Measurements from ENCODE around the gene KRT32.

DNA sequence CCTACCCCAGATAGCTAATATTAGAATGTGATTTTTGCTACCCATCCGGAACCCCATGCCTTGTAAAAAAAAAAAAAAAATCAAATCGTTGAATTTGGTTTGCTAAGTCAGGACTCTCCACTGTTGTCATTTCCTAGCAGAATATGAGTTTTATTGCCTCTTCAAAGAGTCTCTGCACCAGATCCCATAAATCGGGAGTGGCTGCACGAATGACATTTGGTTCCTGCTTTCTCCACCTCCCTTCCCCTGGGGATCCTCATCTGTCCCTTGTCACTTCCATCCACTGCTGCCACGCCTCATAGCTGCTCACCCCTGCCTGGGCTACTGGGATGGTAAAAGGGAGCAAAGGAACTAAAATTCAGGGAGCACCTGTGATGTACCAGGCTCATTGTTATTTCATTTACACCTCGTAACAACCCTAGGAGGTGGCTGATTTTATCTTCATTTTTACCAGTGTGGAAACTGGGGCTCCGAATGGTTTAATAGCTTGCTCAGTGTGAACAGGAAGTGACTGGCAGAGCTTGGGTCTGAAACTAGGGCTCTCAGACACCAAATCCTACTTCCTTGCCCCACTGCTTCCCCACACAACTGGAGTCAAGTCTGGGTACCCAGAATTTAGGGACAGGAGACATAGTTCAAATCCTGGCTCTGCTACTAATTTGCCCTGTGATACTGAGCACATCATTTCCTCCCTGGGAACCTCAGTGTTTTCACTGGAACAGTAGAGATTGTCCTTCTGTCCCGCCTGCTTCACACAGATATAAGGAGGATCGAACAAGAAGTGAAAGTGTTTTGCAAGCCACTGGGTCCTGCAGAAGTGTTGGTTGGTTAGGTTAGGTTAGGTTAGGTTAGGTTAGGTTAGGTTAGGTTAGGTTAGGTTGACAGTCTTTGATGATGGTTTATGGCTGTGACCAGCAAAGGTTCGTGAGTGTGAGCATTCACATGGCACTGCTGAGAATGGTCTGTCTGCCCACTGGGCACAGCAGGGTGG, 23.1 kb upstream of the KRT32 start:
- TF ChIP-seq, protein P1, sequence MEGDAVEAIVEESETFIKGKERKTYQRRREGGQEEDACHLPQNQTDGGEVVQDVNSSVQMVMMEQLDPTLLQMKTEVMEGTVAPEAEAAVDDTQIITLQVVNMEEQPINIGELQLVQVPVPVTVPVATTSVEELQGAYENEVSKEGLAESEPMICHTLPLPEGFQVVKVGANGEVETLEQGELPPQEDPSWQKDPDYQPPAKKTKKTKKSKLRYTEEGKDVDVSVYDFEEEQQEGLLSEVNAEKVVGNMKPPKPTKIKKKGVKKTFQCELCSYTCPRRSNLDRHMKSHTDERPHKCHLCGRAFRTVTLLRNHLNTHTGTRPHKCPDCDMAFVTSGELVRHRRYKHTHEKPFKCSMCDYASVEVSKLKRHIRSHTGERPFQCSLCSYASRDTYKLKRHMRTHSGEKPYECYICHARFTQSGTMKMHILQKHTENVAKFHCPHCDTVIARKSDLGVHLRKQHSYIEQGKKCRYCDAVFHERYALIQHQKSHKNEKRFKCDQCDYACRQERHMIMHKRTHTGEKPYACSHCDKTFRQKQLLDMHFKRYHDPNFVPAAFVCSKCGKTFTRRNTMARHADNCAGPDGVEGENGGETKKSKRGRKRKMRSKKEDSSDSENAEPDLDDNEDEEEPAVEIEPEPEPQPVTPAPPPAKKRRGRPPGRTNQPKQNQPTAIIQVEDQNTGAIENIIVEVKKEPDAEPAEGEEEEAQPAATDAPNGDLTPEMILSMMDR (IDR thresholded peaks at IDR 0.05): no peak
- TF ChIP-seq POLR2A (IDR thresholded peaks at IDR 0.05) (no peak), POLR2AphosphoS5 (IDR thresholded peaks at IDR 0.05; ENCODE audit: insufficient read depth in 1 of 2, low read depth in 1 of 2) (no peak)

All from vagina (tissue), 2 donors.